Measurements from ENCODE around the gene CCDC85C.

DNA sequence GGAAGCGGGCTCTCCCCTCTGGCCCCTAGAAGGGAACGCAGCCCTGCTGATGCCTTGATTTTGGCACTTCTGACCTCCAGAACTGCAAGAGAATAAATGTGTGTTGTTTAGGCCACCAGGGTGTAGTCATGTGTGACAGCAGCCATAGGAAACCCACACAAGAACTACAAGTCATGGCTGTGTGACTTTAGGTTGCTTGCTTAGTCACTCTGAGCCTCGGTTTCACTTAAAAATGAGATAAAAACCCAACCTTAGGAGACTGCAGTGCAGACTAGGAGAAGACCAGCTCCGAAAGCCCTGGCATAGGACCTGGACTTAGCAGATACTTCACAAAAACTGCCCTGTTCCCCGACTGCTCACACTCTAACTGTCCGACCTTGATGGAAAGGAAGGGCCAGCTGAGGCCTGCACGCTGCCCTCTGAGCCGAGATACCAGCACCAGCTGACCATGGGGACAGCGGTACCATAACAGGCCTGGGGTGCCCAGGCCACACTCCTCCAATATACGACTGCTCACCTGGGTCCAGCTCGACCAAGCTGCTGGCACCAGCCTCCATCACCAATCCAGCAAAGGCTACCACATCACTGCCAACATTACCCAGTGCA lies 53.5 kb downstream of the CCDC85C start:
- TF ChIP-seq, protein P1, sequence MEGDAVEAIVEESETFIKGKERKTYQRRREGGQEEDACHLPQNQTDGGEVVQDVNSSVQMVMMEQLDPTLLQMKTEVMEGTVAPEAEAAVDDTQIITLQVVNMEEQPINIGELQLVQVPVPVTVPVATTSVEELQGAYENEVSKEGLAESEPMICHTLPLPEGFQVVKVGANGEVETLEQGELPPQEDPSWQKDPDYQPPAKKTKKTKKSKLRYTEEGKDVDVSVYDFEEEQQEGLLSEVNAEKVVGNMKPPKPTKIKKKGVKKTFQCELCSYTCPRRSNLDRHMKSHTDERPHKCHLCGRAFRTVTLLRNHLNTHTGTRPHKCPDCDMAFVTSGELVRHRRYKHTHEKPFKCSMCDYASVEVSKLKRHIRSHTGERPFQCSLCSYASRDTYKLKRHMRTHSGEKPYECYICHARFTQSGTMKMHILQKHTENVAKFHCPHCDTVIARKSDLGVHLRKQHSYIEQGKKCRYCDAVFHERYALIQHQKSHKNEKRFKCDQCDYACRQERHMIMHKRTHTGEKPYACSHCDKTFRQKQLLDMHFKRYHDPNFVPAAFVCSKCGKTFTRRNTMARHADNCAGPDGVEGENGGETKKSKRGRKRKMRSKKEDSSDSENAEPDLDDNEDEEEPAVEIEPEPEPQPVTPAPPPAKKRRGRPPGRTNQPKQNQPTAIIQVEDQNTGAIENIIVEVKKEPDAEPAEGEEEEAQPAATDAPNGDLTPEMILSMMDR (IDR thresholded peaks at IDR 0.05 in 8 of 11, conservative IDR thresholded peaks at IDR 0.05 in 3 of 11): no peak
- TF ChIP-seq POLR2AphosphoS5 (IDR thresholded peaks at IDR 0.05) (peak in 2 of 3 donors; percentile 64 to 65), POLR2A (IDR thresholded peaks at IDR 0.05) (no peak)

All from spleen (tissue), 7 donors.